Glomerular endothelial cell (primary cell): ENCODE data around the gene SPTLC3. TPM values are rescaled to one million over a fixed set of nuclear protein-coding genes. Genes with fewer than 3 reads are reported as not detected.

ENCODE experiments used
- DNase-seq: peaks from one replicate; pipeline ENCODE4 v3.0.0-alpha.2; 2011; ENCODE audit warnings: low read depth, low spot score; ENCODE audit errors: extremely low read depth
- total RNA-seq: library from RNA; depleted of rRNA; stranded (reverse); fragments of >200 nt; gene quantifications from 2 replicates; pipeline ENCODE4 v1.2.3, GENCODE V29; 2015

Gene SPTLC3
- total RNA-seq, 1 donor from 2014 or later: 0.64 TPM

DNA sequence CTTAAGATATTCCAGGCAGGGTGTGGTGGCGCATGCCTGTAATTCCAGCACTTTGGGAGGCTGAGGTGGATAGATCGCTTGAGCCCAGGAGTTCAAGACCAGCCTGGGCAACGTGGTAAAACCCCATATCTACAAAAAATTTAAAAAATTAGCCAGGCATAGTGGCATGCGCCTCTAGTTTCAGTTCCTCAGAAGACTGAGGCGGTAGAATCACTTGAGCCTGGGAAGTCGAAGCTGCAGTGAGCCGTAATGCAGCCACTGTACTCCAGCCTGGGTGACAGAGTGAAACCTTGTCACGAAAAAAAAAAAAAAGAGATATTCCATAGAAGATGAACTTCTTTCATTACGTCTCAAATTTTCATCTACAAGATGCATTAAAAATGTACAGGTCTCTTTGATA, 165.6 kb downstream of the SPTLC3 start:
- no peak for DNase-seq

GRCh38 chr20:13180986-13181889, 172.5 kb downstream of the SPTLC3 start:
- no peak for DNase-seq

GRCh38 chr20:13183005-13183404, 174.2 kb downstream of the SPTLC3 start:
- DNase-seq: no peak

- DNase-seq: no peak
Measured at GRCh38 chr20:13186043-13186774, 177.4 kb downstream of the SPTLC3 start.

- no peak for DNase-seq
Measured at GRCh38 chr20:13187899-13188298, 179.1 kb downstream of the SPTLC3 start.

DNA sequence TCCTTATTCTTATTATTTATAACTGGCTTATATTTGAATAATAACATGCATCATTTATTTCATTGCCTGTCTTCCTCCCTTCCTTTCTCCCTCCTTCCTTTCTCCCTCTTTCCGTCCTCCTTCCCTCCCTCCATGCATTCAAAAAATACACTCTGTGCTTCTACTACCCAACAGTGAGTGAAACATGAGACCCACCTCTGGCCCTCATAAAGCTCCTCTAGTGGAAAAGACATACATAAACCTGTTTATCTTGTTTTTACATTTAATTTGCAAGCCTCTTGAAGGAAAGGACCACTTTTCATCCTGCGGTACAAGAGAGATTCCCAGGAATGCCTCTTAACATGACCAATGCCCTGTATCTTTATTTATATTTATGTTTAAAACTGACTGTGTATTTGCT, 190.5 kb downstream of the SPTLC3 start:
- no peak for DNase-seq

GRCh38 chr20:13200767-13201500, 192.2 kb downstream of the SPTLC3 start:
- DNase-seq: no peak

- DNase-seq: no peak
Measured at GRCh38 chr20:13202565-13202964, 193.8 kb downstream of the SPTLC3 start.

- no peak for DNase-seq
Measured at GRCh38 chr20:13205425-13205824, 196.7 kb downstream of the SPTLC3 start.

GRCh38 chr20:13205848-13206434, 197.2 kb downstream of the SPTLC3 start:
- no peak for DNase-seq

DNA sequence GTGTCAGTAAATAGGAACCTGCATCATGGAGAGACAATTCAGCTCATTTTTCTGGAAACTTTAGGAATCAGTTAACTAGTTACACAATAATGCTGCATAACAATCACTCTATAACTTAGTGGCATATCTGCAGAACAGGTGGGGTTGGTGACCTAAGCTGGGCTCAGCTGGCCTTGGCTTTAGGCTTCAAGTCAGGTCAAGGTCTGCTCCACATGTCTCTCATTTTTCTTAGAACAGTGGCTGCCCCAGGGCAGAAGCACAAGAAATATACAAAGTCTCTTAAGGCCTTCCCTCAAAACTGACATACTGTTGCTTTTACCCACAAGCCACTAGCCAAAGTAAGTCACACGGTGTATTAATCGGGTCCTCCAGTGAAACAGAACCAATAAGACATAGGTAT, 198.2 kb downstream of the SPTLC3 start:
- no peak for DNase-seq

DNA sequence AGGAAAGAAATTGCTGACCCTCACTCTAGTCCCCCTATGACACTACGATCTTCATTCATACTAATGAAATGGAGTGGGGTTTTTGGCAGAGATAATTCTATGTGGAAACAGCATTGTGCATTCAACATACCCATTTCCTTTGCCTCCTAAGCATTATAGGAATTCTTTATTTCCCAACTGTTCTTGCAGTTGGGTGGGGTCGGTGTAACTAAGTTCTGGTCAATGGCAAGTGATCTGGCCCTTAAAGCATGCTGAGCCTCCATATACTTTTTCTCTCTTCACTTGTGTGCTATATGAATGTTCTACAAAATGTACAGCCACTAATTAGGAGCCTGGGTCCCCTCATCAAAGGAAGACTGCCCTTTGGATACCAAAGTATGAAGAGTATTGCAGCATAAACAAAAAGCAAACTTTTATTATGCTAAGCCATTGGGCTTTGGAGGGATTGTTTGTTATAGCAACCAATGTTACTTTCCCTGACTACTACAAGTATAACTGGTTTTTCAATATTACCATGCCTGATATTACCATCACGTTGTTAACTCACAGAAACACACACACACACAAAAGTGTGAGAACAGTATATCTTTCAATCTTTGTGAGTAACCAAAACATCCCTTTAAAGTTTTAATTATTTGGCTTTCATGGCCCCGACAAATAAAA, 203.3 kb downstream of the SPTLC3 start:
- no peak for DNase-seq

DNA sequence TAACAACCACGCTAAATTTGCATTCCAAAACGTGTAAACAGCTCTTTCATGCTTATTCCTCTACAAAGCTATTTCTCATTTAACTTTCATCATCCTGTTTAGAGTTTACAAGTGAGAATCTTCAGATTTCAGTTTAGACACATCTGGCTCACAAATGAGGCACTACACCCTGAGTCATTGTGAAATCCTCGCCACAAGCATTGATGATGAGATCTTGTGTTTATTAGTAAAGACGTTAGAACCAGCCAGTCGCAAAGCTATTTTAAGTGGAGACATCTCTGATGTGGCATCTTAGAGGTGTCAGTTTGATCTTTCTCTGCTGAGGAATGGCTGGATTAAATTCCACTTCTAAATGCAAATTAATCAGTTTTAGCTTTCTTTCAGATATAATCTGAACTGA, 204.0 kb downstream of the SPTLC3 start:
- no peak for DNase-seq

DNA sequence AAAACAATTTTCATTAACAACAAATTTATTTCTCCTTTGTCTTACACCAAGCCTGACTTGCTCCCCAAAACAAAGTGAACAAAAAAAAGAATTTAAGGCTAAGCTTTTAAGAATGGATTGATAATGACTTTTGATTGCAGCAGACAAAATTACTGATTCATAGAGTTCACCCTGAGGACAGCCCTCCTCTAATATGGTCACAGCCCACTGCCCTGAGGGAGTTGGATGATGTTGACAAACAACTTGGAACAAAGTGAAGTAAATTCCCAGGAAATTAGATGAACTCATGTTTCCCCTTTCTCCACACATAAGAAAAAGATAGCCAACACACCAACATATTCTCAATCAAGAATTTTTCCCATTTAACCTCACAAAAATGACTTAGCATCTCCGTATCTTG, 204.6 kb downstream of the SPTLC3 start:
- DNase-seq: no peak

DNA sequence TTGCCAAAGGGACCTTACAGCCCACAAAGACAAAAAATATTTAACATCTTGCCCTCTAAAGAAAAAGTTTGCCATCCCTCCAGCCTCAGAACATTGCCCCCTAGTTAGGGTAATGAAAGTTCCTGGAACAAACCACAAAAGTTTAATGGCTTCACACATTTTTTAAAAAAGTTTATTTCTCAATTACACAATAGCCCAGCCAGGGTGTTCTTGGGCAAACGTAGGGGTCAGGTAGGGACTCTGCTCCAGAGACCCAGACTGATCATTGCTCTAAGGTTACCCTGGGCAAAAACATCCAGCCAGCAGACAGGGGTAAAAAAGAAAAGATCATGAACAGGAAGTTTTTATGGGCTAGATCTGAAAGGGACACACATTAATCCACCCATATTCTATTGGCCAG, 207.8 kb downstream of the SPTLC3 start:
- DNase-seq: no peak

Other genes with a start within 250 kb of the SPTLC3 start
- gene ISM1, start 212.3 kb downstream of the SPTLC3 start, total RNA-seq: 0.29 and 1.3 TPM in 2 replicates